Activated CD8-positive, alpha-beta T cell treated with anti-CD3 and anti-CD28 coated beads for 36 hours (primary cell): ENCODE measurements around the gene HLA-DOA. TPM values are rescaled to one million over a fixed set of nuclear protein-coding genes. Genes with fewer than 3 reads are reported as not detected.

Source experiments
- ATAC-seq: fragments of 200-7000 bp; cut with Tn5 transposase; one replicate; pipeline ENCODE4 v1.10.0; 2021; ENCODE audit warnings: mild to moderate bottlenecking, moderate library complexity
- CTCF ChIA-PET: fragments of 350-600 bp; sonication (Branson Sonifier 250); formaldehyde crosslinking; loops from one replicate; lab custom pipeline; 2021; ENCODE audit warnings: antibody characterized with exemption; lab: Charles Lee
- POLR2A ChIA-PET: fragments of 350-600 bp; sonication (Branson Sonifier 250); formaldehyde crosslinking; loops from one replicate; lab custom pipeline; 2021; ENCODE audit warnings: antibody characterized with exemption; lab: Charles Lee
- DNase-seq: peaks from one replicate; pipeline ENCODE4 v3.0.0-alpha.2; 2020
- H3K27ac Mint-ChIP-seq: one replicate; pipeline ENCODE4 v1.8.0; 2021; ENCODE audit warnings: mild to moderate bottlenecking, mixed read lengths
- H3K27me3 Mint-ChIP-seq: one replicate; pipeline ENCODE4 v1.8.0; 2021; ENCODE audit warnings: mixed read lengths
- H3K36me3 Mint-ChIP-seq: one replicate; pipeline ENCODE4 v1.8.0; 2021; ENCODE audit warnings: low read depth, mixed read lengths
- H3K4me1 Mint-ChIP-seq: one replicate; pipeline ENCODE4 v1.8.0; 2021; ENCODE audit warnings: low read depth, mixed read lengths
- H3K4me3 Mint-ChIP-seq: one replicate; pipeline ENCODE4 v1.8.0; 2021; ENCODE audit warnings: mild to moderate bottlenecking, moderate library complexity, mixed read lengths
- H3K9me3 Mint-ChIP-seq: one replicate; pipeline ENCODE4 v1.8.0; 2021; ENCODE audit warnings: mixed read lengths
- intact Hi-C: fragments of 100-400 bp; cut with micrococcal nuclease; formaldehyde crosslinking; loops from one replicate; pipeline ENCODE4 v1.10.0; 2022
- total RNA-seq, 2 experiments: library from RNA; stranded (reverse); gene quantifications; one replicate each; pipeline ENCODE4 v1.2.3, GENCODE V29; 2021
- TF ChIP-seq, protein P1 (sequence below): fragments of 200-600 bp; IDR thresholded peaks from one replicate; pipeline ENCODE4 v1.8.0; 2022; ENCODE audit warnings: antibody characterized with exemption, mild to moderate bottlenecking

HLA-DOA gene
- total RNA-seq, 2 experiments from 2014 or later: 6.4 to 8.1 TPM

DNA sequence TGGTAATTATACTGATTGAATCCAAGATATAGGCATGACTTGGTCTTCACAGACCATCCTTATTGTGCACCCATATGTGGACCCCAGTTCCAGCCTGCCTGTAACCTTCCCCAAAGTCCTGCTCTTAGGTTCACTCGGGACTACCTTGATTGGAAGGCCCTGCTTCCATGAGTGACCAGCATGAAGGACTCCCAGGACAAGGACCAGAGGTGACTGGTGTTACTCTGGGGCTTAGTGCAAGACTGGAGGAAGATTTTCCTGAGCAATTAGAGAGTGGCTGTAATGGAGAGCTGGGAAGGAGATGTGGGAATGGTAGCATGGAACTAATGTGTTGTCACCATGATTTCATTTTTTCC, 25.9 kb downstream of the HLA-DOA start:
- intact Hi-C loops: no loop called here
- Mint-ChIP-seq H3K4me1 (peaks cover 23% of the 10 kb centered on the region), H3K27ac (no peak overlapping the region), H3K36me3 (peaks cover 35% of the 10 kb centered on the region), H3K9me3 (no peaks in the 10 kb centered on the region), H3K4me3 (no peak overlapping the region), H3K27me3 (no peaks in the 10 kb centered on the region)
- ATAC-seq: no peak
- CTCF ChIA-PET: interaction anchor here (1.4 to 14.8 kb wide), 15 partner anchors 10 to 145 kb away, joined by 9 to 364 read pairs (median 40); partner anchors contain the start of genes BRD2, HLA-DMA, HLA-DMB and TAP2
- DNase-seq: no peak
- TF ChIP-seq, protein P1, sequence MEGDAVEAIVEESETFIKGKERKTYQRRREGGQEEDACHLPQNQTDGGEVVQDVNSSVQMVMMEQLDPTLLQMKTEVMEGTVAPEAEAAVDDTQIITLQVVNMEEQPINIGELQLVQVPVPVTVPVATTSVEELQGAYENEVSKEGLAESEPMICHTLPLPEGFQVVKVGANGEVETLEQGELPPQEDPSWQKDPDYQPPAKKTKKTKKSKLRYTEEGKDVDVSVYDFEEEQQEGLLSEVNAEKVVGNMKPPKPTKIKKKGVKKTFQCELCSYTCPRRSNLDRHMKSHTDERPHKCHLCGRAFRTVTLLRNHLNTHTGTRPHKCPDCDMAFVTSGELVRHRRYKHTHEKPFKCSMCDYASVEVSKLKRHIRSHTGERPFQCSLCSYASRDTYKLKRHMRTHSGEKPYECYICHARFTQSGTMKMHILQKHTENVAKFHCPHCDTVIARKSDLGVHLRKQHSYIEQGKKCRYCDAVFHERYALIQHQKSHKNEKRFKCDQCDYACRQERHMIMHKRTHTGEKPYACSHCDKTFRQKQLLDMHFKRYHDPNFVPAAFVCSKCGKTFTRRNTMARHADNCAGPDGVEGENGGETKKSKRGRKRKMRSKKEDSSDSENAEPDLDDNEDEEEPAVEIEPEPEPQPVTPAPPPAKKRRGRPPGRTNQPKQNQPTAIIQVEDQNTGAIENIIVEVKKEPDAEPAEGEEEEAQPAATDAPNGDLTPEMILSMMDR: no peak
- POLR2A ChIA-PET: interaction anchor here (0.9 to 25.7 kb wide), 7 partner anchors 22 to 142 kb away, joined by 3 to 852 read pairs (median 4); partner anchors contain the start of genes BRD2, HLA-DMA, HLA-DMB and PSMB8

DNA sequence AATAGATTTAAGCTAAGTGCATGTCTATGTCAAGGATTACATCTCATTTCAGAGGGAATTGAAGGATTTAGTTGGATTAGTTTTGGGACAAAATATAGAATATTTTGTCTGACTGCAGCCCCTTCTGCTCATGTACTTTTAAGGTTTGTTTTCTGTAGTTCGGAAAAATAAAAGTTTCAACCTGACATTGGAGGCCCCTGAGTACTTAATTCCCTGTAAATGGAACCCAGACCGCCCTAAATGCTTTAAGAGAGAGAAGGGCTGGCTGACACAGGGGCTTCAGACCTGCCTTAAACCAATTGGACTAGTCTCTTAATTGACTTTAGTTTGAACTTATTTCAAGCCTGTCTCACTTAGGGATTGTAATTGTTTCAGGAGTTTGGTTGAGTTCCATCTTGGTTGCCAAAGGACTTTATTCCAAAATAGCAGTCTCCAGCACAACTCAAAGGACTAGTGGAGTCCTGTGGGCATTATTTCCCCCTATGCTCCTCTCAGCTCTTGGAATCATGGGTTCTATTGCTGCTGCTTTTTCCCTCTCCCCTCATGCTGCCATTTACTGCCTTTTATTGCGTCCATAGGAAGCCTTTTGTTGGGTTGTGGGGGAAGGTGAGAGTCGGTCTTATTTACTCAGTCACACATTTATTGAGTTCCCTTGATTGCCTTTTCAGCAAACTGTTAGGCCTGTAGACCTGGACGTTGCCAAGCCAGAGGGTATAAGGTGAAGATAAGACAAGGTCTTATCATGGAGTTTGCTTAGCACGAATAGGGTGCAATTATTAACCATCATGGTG, 26.5 kb downstream of the HLA-DOA start:
- H3K4me1 Mint-ChIP-seq: peaks cover 26% of the 10 kb centered on the region
- POLR2A ChIA-PET: interaction anchor here (0.9 to 25.7 kb wide), 8 partner anchors 21 to 144 kb away, joined by 3 to 852 read pairs (median 5); partner anchors contain the start of genes BRD2, HLA-DMA, HLA-DMB and PSMB8
- TF ChIP-seq, protein P1: no peak
- no peak for DNase-seq
- H3K36me3 Mint-ChIP-seq: peaks cover 41% of the 10 kb centered on the region
- intact Hi-C loops: no loop called here
- H3K4me3 Mint-ChIP-seq: no peak overlapping the region
- H3K9me3 Mint-ChIP-seq: no peaks in the 10 kb centered on the region
- no peak overlapping the region for H3K27ac Mint-ChIP-seq
- CTCF ChIA-PET: interaction anchor here (0.8 to 14.8 kb wide), 10 partner anchors 9 to 115 kb away, joined by 3 to 364 read pairs (median 44); partner anchors contain the start of genes HLA-DMA and HLA-DMB
- ATAC-seq: no peak
- no peaks in the 10 kb centered on the region for H3K27me3 Mint-ChIP-seq

DNA sequence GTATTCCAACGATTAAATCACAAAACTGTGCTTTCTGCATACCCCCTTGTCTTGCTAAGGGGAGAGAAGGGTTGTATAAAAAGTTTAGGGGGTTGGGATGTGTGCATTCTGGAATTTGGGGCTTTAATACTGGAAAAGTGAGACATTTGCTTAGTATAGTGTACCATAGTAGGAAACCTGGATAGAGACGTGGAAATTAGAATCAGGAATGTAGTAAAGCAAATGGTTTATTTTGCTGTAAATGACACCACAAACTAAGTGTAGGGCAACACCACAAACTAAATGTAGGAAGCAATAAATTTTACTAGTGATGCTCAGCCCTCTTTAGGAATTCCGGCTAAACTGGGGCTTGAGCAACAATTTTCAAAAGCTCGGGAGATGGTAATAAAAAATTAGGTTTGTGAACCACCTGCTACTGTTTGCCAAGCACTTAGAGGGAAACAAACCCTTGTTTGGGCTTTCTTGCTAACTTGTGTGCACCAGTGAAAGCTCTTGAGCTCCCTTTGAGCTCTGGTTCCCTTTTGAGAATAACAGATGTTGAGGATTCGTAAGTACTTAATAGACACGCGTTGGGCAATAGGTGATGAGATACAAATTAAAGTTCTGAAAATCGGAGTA, 27.2 kb downstream of the HLA-DOA start:
- Mint-ChIP-seq H3K9me3 (no peaks in the 10 kb centered on the region), H3K27ac (no peak overlapping the region), H3K4me3 (no peak overlapping the region), H3K27me3 (no peaks in the 10 kb centered on the region), H3K4me1 (peaks cover 32% of the 10 kb centered on the region), H3K36me3 (peaks cover 48% of the 10 kb centered on the region)
- intact Hi-C loops: no loop called here
- TF ChIP-seq, protein P1: no peak
- ChIA-PET POLR2A (interaction anchor here (0.5 to 25.7 kb wide), 9 partner anchors 10 to 148 kb away, joined by 3 to 852 read pairs (median 3); partner anchors contain the start of genes BRD2, HLA-DMA, HLA-DMB and TAP2), CTCF (interaction anchor here (0.8 to 14.8 kb wide), 6 partner anchors 29 to 226 kb away, joined by 3 to 364 read pairs (median 3); partner anchors contain the start of genes HLA-DMA, HLA-DMB and RING1)
- ATAC-seq (no peak), DNase-seq (no peak)

DNA sequence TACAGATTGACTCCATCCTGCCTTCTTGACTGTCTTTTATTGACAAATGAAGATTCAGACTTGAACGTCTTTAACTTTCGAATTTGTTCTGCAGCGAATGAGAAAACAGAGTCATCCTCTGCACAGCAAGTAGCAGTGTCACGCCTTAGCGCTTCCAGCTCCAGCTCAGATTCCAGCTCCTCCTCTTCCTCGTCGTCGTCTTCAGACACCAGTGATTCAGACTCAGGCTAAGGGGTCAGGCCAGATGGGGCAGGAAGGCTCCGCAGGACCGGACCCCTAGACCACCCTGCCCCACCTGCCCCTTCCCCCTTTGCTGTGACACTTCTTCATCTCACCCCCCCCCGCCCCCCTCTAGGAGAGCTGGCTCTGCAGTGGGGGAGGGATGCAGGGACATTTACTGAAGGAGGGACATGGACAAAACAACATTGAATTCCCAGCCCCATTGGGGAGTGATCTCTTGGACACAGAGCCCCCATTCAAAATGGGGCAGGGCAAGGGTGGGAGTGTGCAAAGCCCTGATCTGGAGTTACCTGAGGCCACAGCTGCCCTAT, 28.8 kb downstream of the HLA-DOA start:
- TF ChIP-seq, protein P1: no peak
- ChIA-PET POLR2A (interaction anchor here (0.6 to 25.7 kb wide), 15 partner anchors 8 to 297 kb away, joined by 3 to 852 read pairs (median 6); partner anchors contain the start of genes BRD2, HLA-DMA, HLA-DMB and PSMB8), CTCF (interaction anchor here (0.7 to 17.0 kb wide), 12 partner anchors 13 to 142 kb away, joined by 3 to 364 read pairs (median 4); partner anchors contain the start of genes BRD2, HLA-DMA, HLA-DMB and TAP2)
- DNase-seq (no peak), ATAC-seq (no peak)
- H3K9me3 Mint-ChIP-seq: no peaks in the 10 kb centered on the region
- intact Hi-C loops: no loop called here
- H3K4me1 Mint-ChIP-seq: peaks cover 49% of the 10 kb centered on the region
- H3K4me3 Mint-ChIP-seq: no peak overlapping the region
- peaks cover 64% of the 10 kb centered on the region for H3K36me3 Mint-ChIP-seq
- H3K27me3 Mint-ChIP-seq: no peaks in the 10 kb centered on the region
- H3K27ac Mint-ChIP-seq: peak overlapping the region; percentile 30
